SU-DHL-6 (cell line): ENCODE results near the gene AKR1B1.

ENCODE experiments used
- CTCF ChIP-seq: fragments of 200-600 bp; sonication (generic); IDR thresholded peaks from one replicate; pipeline ENCODE4 v1.5.1; 2017; ENCODE audit warnings: antibody characterized with exemption, mild to moderate bottlenecking, low read length, moderate library complexity; ENCODE audit not compliant: insufficient read depth, poor library complexity, severe bottlenecking
- EZH2phosphoT487 ChIP-seq: fragments of 200-600 bp; sonication (generic), shearing (Covaris generic); conservative IDR thresholded peaks from 2 replicates; pipeline ENCODE4 v1.6.1; 2018; ENCODE audit warnings: mild to moderate bottlenecking, antibody characterized with exemption, low read length, moderate library complexity, mixed read lengths

DNA sequence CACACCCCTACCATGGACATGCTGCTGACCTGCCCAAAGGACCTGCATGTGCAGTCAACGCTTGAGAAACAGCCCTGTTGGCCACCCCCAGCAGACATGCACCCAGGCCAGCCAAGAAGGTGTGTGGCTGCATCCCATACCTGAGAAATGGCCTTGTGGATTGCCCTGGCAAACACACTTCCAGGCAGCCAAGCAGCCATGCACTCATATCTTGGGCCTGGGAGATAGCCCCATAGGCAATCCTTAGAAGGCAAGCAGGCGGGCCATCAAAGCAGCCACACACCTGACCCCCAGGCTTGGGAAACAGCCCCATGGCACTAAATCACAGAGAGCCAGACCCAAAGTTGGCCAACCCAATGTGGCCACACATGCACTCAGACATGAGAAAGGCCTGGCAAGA, 4.9 kb upstream of the AKR1B1 start:
- TF ChIP-seq CTCF (no peak), EZH2phosphoT487 (no peak)
